Fibroblast of mammary gland (primary cell): Measurements from ENCODE around the gene ARHGEF11.

Source experiments
- DNase-seq: peaks from one replicate; pipeline ENCODE4 v3.0.0-alpha.2; 2010; ENCODE audit warnings: low read depth
- H3K4me3 ChIP-seq: 2 replicates; pipeline ENCODE4 v1.5.1; 2011; ENCODE audit warnings: low read depth, mild to moderate bottlenecking, low read length, moderate library complexity; ENCODE audit not compliant: control insufficient read depth
- CTCF ChIP-seq: conservative IDR thresholded peaks from 2 replicates; pipeline ENCODE4 v1.5.1; 2011; ENCODE audit warnings: low read depth, low read length, inconsistent platforms; ENCODE audit not compliant: control insufficient read depth, insufficient read depth

Gene ARHGEF11

GRCh38 chr1:156964441-156964840 is 81.1 kb downstream of the ARHGEF11 start:
- DNase-seq, result peak; percentile 15
- H3K4me3 ChIP-seq, result no peak overlapping the region
- TF ChIP-seq CTCF, result no peak

GRCh38 chr1:156963621-156964020 is 81.9 kb downstream of the ARHGEF11 start:
- H3K4me3 ChIP-seq, result no peak overlapping the region
- no peak for TF ChIP-seq CTCF
- no peak for DNase-seq

GRCh38 chr1:156961709-156962108 is 83.8 kb downstream of the ARHGEF11 start:
- H3K4me3 ChIP-seq, result no peak overlapping the region
- peak; percentile 13 for TF ChIP-seq CTCF
- DNase-seq, result no peak

- no peak for DNase-seq
- TF ChIP-seq CTCF, result no peak
- H3K4me3 ChIP-seq, result no peak overlapping the region
Observed at GRCh38 chr1:156959925-156960324, 85.6 kb downstream of the ARHGEF11 start.

- peak; percentile 51 for DNase-seq
- H3K4me3 ChIP-seq, result no peak overlapping the region
- TF ChIP-seq CTCF, result no peak
Observed at GRCh38 chr1:156959414-156959813, 86.1 kb downstream of the ARHGEF11 start.

GRCh38 chr1:156958247-156958714 is 87.3 kb downstream of the ARHGEF11 start:
- TF ChIP-seq CTCF, result no peak
- H3K4me3 ChIP-seq, result no peak overlapping the region
- no peak for DNase-seq

GRCh38 chr1:156957634-156958033 is 87.9 kb downstream of the ARHGEF11 start:
- H3K4me3 ChIP-seq, result no peak overlapping the region
- no peak for DNase-seq
- TF ChIP-seq CTCF, result no peak
